ENCODE results near the gene CACNA1S. TPM values are rescaled to one million over a fixed set of nuclear protein-coding genes. Genes with fewer than 3 reads are reported as not detected.
A peak's percentile ranks its signal among the peaks of the same experiment; 100 is the strongest.

Gene CACNA1S
- total and polyA plus RNA-seq, 2 of the 4 experiments (the other 2 are of a cell fraction), result not detected

DNA sequence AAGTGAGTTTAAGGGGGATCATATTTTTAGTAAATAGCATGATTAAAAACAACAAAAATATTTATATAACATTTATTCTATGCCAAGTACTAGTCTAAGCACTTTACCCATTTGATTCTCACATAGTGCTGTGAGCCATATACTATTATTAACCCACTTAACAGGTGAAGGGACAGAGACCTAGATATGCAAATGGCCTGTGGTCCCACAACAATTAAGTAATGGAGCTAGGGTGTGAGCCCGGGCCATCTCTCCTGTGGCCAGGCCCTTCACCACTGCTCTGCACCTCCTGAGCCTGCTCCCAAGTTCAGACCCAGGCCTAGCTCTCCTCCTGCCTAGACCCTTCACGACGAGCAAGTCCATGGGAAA, 14.2 kb upstream of the CACNA1S start:
- peaks cover 43% of the 10 kb centered on the region for H3K27me3 ChIP-seq (ENCODE audit: control insufficient read depth, insufficient read depth, low read length)
- H2BK5ac ChIP-seq (ENCODE audit: low read depth, low read length, poor library complexity, severe bottlenecking), result no peak overlapping the region
- H3K4ac ChIP-seq (ENCODE audit: low read depth, low read length), result no peak overlapping the region
- H2AK5ac ChIP-seq (ENCODE audit: low read depth, low read length), result no peak overlapping the region
- no peak overlapping the region for H3K23ac ChIP-seq (ENCODE audit: low read depth, low read length)
- H2AFZ ChIP-seq (replicated peaks; ENCODE audit: low read length, poor library complexity), result peak overlapping the region; percentile 63
- H3K79me1 ChIP-seq (ENCODE audit: low read depth in 1 of 2, low read length in 2 of 2), result no peaks in the 10 kb centered on the region
- no peak overlapping the region for H4K8ac ChIP-seq (ENCODE audit: low read depth in 2 of 2, low read length in 2 of 2)
- no peak for ATAC-seq (ENCODE audit: low read depth)
- H3K9me3 ChIP-seq (ENCODE audit: control insufficient read depth, insufficient read depth, low read length), result no peaks in the 10 kb centered on the region
- no peak overlapping the region for H2AK9ac ChIP-seq (replicated peaks; ENCODE audit: low read depth, low read length, poor library complexity)
- no peak overlapping the region for H2BK120ac ChIP-seq (ENCODE audit: low read depth, low read length)
- no CpG with 5 or more reads among the region's 3 CpGs for WGBS, 2 experiments (ENCODE audit: extremely low coverage in 2 of 2, insufficient read length in 1 of 2)
- no peaks in the 10 kb centered on the region for H3K36me3 ChIP-seq (ENCODE audit: control insufficient read depth, insufficient read depth, low read length)
- no peaks in the 10 kb centered on the region for H4K20me1 ChIP-seq (ENCODE audit: insufficient read depth, low read length)
- POLR2A ChIA-PET (ENCODE audit: unreplicated experiment), result no interaction called here
- H3K14ac ChIP-seq (replicated peaks; ENCODE audit: low read depth, low read length), result no peak overlapping the region
- no peak overlapping the region for H3K27ac ChIP-seq (ENCODE audit: insufficient read depth, low read length)
- CTCF ChIA-PET, result no interaction called here
- H3K4me2 ChIP-seq (ENCODE audit: low read depth, low read length), result no peak overlapping the region
- no peak overlapping the region for H4K5ac ChIP-seq (ENCODE audit: low read depth, low read length)
- no peak overlapping the region for H3K9ac ChIP-seq (ENCODE audit: low read depth, low read length)
- no peak overlapping the region for H2BK15ac ChIP-seq (ENCODE audit: low read depth, low read length)
- H4K91ac ChIP-seq (ENCODE audit: insufficient read depth, low read depth, low read length), result no peak overlapping the region
- in situ Hi-C loops (cut with MboI; ENCODE audit: low sequenced_read_pairs), result no loop called here
- H3K4me3 ChIP-seq (ENCODE audit: insufficient read depth, low read depth, low read length), result no peak overlapping the region
- no TSS peak for BruUV-seq (replicated peaks)
- intact Hi-C loops (cut with micrococcal nuclease), result no loop called here
- TF ChIP-seq MAFK (IDR thresholded peaks at IDR 0.05; ENCODE audit: low read depth, low read length), result no peak
- no peak for TF ChIP-seq POLR2A (IDR thresholded peaks at IDR 0.05; ENCODE audit: low read depth, low read length)
- TF ChIP-seq NFE2L2 (IDR thresholded peaks at IDR 0.05; ENCODE audit: low read depth, low read length), result no peak
- TF ChIP-seq, protein P1, sequence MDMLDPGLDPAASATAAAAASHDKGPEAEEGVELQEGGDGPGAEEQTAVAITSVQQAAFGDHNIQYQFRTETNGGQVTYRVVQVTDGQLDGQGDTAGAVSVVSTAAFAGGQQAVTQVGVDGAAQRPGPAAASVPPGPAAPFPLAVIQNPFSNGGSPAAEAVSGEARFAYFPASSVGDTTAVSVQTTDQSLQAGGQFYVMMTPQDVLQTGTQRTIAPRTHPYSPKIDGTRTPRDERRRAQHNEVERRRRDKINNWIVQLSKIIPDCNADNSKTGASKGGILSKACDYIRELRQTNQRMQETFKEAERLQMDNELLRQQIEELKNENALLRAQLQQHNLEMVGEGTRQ (IDR thresholded peaks at IDR 0.05; ENCODE audit: low read depth, low read length), result no peak
- TF ChIP-seq RFX5 (IDR thresholded peaks at IDR 0.05; ENCODE audit: low read depth, low read length), result no peak
- TF ChIP-seq, protein P2, sequence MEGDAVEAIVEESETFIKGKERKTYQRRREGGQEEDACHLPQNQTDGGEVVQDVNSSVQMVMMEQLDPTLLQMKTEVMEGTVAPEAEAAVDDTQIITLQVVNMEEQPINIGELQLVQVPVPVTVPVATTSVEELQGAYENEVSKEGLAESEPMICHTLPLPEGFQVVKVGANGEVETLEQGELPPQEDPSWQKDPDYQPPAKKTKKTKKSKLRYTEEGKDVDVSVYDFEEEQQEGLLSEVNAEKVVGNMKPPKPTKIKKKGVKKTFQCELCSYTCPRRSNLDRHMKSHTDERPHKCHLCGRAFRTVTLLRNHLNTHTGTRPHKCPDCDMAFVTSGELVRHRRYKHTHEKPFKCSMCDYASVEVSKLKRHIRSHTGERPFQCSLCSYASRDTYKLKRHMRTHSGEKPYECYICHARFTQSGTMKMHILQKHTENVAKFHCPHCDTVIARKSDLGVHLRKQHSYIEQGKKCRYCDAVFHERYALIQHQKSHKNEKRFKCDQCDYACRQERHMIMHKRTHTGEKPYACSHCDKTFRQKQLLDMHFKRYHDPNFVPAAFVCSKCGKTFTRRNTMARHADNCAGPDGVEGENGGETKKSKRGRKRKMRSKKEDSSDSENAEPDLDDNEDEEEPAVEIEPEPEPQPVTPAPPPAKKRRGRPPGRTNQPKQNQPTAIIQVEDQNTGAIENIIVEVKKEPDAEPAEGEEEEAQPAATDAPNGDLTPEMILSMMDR (conservative IDR thresholded peaks at IDR 0.05; ENCODE audit: low read depth, low read length), result no peak
- TF ChIP-seq CHD1 (IDR thresholded peaks at IDR 0.05; ENCODE audit: low read depth, low read length), result no peak
- no peak for TF ChIP-seq RAD21 (IDR thresholded peaks at IDR 0.05; ENCODE audit: low read length)
- TF ChIP-seq, protein P3, sequence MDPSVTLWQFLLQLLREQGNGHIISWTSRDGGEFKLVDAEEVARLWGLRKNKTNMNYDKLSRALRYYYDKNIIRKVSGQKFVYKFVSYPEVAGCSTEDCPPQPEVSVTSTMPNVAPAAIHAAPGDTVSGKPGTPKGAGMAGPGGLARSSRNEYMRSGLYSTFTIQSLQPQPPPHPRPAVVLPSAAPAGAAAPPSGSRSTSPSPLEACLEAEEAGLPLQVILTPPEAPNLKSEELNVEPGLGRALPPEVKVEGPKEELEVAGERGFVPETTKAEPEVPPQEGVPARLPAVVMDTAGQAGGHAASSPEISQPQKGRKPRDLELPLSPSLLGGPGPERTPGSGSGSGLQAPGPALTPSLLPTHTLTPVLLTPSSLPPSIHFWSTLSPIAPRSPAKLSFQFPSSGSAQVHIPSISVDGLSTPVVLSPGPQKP (IDR thresholded peaks at IDR 0.05; ENCODE audit: borderline replicate concordance, low read depth, low read length), result no peak
- no peak for TF ChIP-seq BHLHE40 (IDR thresholded peaks at IDR 0.05; ENCODE audit: low read depth, low read length)
- no peak for DNase-seq
- no peak overlapping the region for H3K56ac ChIP-seq (ENCODE audit: extremely low read depth, insufficient read depth, low read length)
- H3K4me1 ChIP-seq (ENCODE audit: control insufficient read depth, insufficient read depth, low read length), result peaks cover 2% of the 10 kb centered on the region; the same call in 1 of the 2 replicates
- H2BK20ac ChIP-seq (ENCODE audit: low read depth, low read length), result no peak overlapping the region
- dilution Hi-C loops (cut with HindIII; ENCODE audit: low sequenced_read_pairs, unreplicated experiment), result no loop called here
- no peak overlapping the region for H3K18ac ChIP-seq (ENCODE audit: low read depth, low read length)
- H3K9me1 ChIP-seq (ENCODE audit: insufficient read depth, low read length), result 0 out of 2 replicates have a peak, but pooled peaks cover 2% of the 10 kb centered on the region

Data from IMR-90 (cell line).